ENCODE results near the gene WDR70. TPM values are rescaled to one million over a fixed set of nuclear protein-coding genes. Genes with fewer than 3 reads are reported as not detected.

Gene WDR70
- total RNA-seq, 1 experiment from 2014 or later, result 55.2 TPM

DNA sequence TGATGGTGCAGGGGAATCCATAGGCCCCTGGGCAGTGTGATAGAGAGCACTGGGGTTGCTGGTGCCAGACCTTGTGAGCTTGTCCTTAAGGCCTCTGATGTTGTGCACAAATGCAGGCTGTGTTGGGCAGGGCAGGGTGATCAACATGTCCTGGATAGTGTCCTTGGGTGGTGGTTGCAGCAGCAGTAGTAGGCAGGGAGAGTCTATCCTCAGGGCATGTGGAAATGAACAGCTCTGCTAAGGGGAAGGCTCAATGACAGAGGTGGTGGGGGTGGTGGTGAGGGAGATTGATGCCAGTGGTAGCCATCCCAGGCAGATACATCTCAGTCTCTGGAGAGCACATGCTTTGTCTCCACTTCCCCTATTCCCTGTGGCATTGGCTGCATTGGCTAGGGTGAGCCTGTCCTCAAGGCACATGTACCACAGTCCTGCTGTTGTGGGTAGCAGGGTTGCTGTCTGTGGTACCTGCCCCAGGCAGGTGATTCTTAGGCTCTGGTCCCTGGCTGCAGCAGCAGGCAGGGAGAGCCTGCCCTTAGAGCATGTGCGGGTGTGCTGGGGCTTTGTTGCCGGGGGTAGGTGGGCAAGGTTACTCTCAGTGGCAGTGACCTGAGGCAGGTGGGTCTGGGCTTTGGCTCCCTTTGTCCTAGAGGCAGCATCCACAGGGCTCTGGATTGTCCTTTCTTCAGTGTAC, 111.1 kb downstream of the WDR70 start:
- H3K36me3 ChIP-seq (ENCODE audit: insufficient read depth, low read length, poor library complexity, severe bottlenecking), result peaks cover 7% of the 10 kb centered on the region
- H3K9me3 ChIP-seq (ENCODE audit: low read depth, low read length, poor library complexity, severe bottlenecking), result peaks cover 9% of the 10 kb centered on the region
- CTCF ChIA-PET, result no interaction called here
- POLR2A ChIA-PET (ENCODE audit: low non-redundant PET), result no interaction called here
- TF ChIP-seq, protein P1, sequence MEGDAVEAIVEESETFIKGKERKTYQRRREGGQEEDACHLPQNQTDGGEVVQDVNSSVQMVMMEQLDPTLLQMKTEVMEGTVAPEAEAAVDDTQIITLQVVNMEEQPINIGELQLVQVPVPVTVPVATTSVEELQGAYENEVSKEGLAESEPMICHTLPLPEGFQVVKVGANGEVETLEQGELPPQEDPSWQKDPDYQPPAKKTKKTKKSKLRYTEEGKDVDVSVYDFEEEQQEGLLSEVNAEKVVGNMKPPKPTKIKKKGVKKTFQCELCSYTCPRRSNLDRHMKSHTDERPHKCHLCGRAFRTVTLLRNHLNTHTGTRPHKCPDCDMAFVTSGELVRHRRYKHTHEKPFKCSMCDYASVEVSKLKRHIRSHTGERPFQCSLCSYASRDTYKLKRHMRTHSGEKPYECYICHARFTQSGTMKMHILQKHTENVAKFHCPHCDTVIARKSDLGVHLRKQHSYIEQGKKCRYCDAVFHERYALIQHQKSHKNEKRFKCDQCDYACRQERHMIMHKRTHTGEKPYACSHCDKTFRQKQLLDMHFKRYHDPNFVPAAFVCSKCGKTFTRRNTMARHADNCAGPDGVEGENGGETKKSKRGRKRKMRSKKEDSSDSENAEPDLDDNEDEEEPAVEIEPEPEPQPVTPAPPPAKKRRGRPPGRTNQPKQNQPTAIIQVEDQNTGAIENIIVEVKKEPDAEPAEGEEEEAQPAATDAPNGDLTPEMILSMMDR (conservative IDR thresholded peaks at IDR 0.05; ENCODE audit: low read depth, low read length), result no peak
- TF ChIP-seq EZH2 (IDR thresholded peaks at IDR 0.05; ENCODE audit: borderline replicate concordance, low read depth, low read length, poor library complexity, severe bottlenecking), result no peak
- no peaks in the 10 kb centered on the region for H3K27me3 ChIP-seq (replicated peaks; ENCODE audit: insufficient read depth, low read depth, low read length, poor library complexity)
- intact Hi-C loops (cut with micrococcal nuclease; ENCODE audit: unreplicated experiment), result no loop called here
- no peak for DNase-seq (ENCODE audit: low spot score)
- H3K4me1 ChIP-seq (ENCODE audit: insufficient read depth, low read length, poor library complexity, severe bottlenecking), result peaks cover 9% of the 10 kb centered on the region
- H3K4me3 ChIP-seq (ENCODE audit: low read depth, low read length, poor library complexity, severe bottlenecking), result no peak overlapping the region
- no peak overlapping the region for H3K27ac ChIP-seq (ENCODE audit: low read depth, low read length, poor library complexity, severe bottlenecking)
- BruUV-seq (replicated peaks), result no TSS peak

DNA sequence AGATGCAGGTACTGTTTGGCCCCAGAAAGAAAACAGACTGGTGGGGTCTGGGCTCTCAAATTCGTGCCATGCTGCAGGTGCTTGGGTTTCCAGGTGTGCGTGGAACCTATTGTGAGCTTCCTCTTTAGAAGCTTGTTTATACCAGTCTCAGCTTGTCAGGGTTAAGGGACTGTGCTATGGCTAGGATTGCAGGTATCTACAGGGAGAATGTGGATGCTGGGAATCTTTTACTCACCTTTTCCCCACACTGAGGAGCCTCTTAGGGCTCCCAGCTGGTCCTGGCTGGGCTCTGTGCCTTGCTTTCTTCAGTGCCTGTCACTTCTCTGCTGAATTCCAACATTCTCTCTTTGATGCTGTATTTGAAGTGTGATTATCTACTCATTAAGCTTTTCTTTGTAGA, 111.8 kb downstream of the WDR70 start:
- no peak for DNase-seq (ENCODE audit: low spot score)
- no TSS peak for BruUV-seq (replicated peaks)
- TF ChIP-seq EZH2 (IDR thresholded peaks at IDR 0.05; ENCODE audit: borderline replicate concordance, low read depth, low read length, poor library complexity, severe bottlenecking), result no peak
- TF ChIP-seq, protein P1 (conservative IDR thresholded peaks at IDR 0.05; ENCODE audit: low read depth, low read length), result no peak
- peaks cover 7% of the 10 kb centered on the region for H3K36me3 ChIP-seq (ENCODE audit: insufficient read depth, low read length, poor library complexity, severe bottlenecking)
- intact Hi-C loops (cut with micrococcal nuclease; ENCODE audit: unreplicated experiment), result no loop called here
- H3K27me3 ChIP-seq (replicated peaks; ENCODE audit: insufficient read depth, low read depth, low read length, poor library complexity), result no peaks in the 10 kb centered on the region
- H3K27ac ChIP-seq (ENCODE audit: low read depth, low read length, poor library complexity, severe bottlenecking), result no peak overlapping the region
- H3K4me3 ChIP-seq (ENCODE audit: low read depth, low read length, poor library complexity, severe bottlenecking), result no peak overlapping the region
- ChIA-PET POLR2A (ENCODE audit: low non-redundant PET) (interaction anchor here (0.6 kb wide), 1 partner anchor 19 kb away, joined by 3 read pairs; no protein-coding TSS in a partner anchor), CTCF (no interaction called here)
- H3K4me1 ChIP-seq (ENCODE audit: insufficient read depth, low read length, poor library complexity, severe bottlenecking), result peaks cover 15% of the 10 kb centered on the region
- H3K9me3 ChIP-seq (ENCODE audit: low read depth, low read length, poor library complexity, severe bottlenecking), result peaks cover 9% of the 10 kb centered on the region

DNA sequence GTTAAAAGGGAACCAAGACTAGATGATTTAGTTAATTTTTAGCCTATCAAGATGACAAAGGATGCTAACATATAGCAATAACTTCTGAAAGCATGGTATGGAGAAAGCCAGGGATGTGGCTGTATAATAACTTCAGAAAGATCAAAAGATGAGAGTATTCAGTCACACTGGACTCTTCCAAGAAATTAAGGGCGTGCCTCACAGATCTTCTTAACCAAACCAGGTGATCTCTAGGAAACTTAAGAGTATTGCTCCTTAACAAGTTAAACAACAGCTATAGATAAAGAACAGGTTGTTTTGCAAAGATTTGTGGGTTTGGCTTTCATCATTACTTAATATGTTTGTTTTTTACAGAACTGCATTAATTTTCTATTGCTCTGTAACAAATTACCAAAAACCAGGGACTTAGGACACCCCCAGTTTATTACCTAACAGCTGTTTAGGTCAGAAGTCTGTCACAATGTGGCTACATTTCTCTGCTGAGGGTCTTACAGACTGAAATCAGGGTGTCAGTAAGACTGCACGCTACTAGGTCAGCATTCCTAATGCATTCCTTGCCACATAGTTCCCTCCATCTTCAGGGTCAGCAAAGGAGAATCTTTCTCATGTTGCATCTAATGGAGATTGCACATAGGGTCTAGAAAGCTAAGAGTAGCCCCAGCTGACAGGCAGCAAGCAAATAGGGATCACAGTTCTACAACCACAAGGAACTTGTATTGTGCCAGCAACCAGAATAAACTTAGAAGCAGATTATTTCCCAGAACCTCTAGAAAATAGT, 113.8 kb downstream of the WDR70 start:
- no TSS peak for BruUV-seq (replicated peaks)
- Histone ChIP-seq H3K4me1 (ENCODE audit: insufficient read depth, low read length, poor library complexity, severe bottlenecking) (peaks cover 16% of the 10 kb centered on the region), H3K4me3 (ENCODE audit: low read depth, low read length, poor library complexity, severe bottlenecking) (no peak overlapping the region), H3K9me3 (ENCODE audit: low read depth, low read length, poor library complexity, severe bottlenecking) (peaks cover 6% of the 10 kb centered on the region), H3K27ac (ENCODE audit: low read depth, low read length, poor library complexity, severe bottlenecking) (no peak overlapping the region), H3K27me3 (replicated peaks; ENCODE audit: insufficient read depth, low read depth, low read length, poor library complexity) (no peaks in the 10 kb centered on the region), H3K36me3 (ENCODE audit: insufficient read depth, low read length, poor library complexity, severe bottlenecking) (peaks cover 11% of the 10 kb centered on the region)
- no peak for DNase-seq (ENCODE audit: low spot score)
- no peak for TF ChIP-seq EZH2 (IDR thresholded peaks at IDR 0.05; ENCODE audit: borderline replicate concordance, low read depth, low read length, poor library complexity, severe bottlenecking)
- TF ChIP-seq, protein P1 (conservative IDR thresholded peaks at IDR 0.05; ENCODE audit: low read depth, low read length), result no peak
- ChIA-PET CTCF (no interaction called here), POLR2A (ENCODE audit: low non-redundant PET) (interaction anchor here (0.6 kb wide), 1 partner anchor 12 kb away, joined by 6 read pairs; no protein-coding TSS in a partner anchor)
- intact Hi-C loops (cut with micrococcal nuclease; ENCODE audit: unreplicated experiment), result no loop called here
